ENCODE measurements around the gene BBS9. TPM values are rescaled to one million over a fixed set of nuclear protein-coding genes. Genes with fewer than 3 reads are reported as not detected.

BBS9 gene
- total and polyA plus RNA-seq, 9 of the 15 experiments (the other 6 are each of a cell fraction or from before 2014, with no cell fraction given): 0.77 to 3.3 (median 2.4) TPM

- no peaks in the 10 kb centered on the region for H3K36me3 ChIP-seq (ENCODE audit: control insufficient read depth, insufficient read depth, low read length)
- H4K20me1 ChIP-seq (replicated peaks; ENCODE audit: control insufficient read depth, insufficient read depth, low read length): no peaks in the 10 kb centered on the region
- no peak overlapping the region for H3K9ac ChIP-seq (ENCODE audit: insufficient read depth in 1 of 2, low read depth in 2 of 2, low read length in 2 of 2)
- ChIA-PET CTCF (ENCODE audit: low intra/inter-chr PET ratio) (no interaction called here), POLR2A (no interaction called here)
- H3K9me1 ChIP-seq (ENCODE audit: control insufficient read depth, insufficient read depth, low read length): no peaks in the 10 kb centered on the region
- intact Hi-C loops (cut with micrococcal nuclease) (no loop called here), in situ Hi-C loops (cut with MboI) (no loop called here)
- H3K27ac ChIP-seq (ENCODE audit: extremely low read depth, low read depth, low read length): no peak overlapping the region
- no peak overlapping the region for H3K4me2 ChIP-seq (ENCODE audit: insufficient read depth, low read length)
- H2AFZ ChIP-seq (ENCODE audit: low read depth, low read length): no peak overlapping the region
- H3K4me3 ChIP-seq: no peak overlapping the region
- DNase-seq (ENCODE audit: extremely low read depth in 1 of 4, low spot score in 3 of 4) (no peak), ATAC-seq (no peak), FAIRE-seq (no peak)
- no peaks in the 10 kb centered on the region for H3K4me1 ChIP-seq (replicated peaks in 1 of 2; ENCODE audit: control insufficient read depth in 2 of 2, insufficient read depth in 2 of 2, low read length in 2 of 2)
- no TSS peak for BruUV-seq (replicated peaks)
- TF ChIP-seq ZNF696 (CRISPR knock-in tag; conservative IDR thresholded peaks at IDR 0.05): no peak
- no peak for TF ChIP-seq HINFP (tag; conservative IDR thresholded peaks at IDR 0.05; ENCODE audit: low read depth)
- TF ChIP-seq BACH1 (tag; IDR thresholded peaks at IDR 0.05): no peak
- no peak for TF ChIP-seq ZBTB5 (IDR thresholded peaks at IDR 0.05)
- no peak for TF ChIP-seq ATF4 (CRISPR knock-in tag; IDR thresholded peaks at IDR 0.05)
- no peak for TF ChIP-seq SNAPC5 (CRISPR knock-in tag; IDR thresholded peaks at IDR 0.05)
- no peak for TF ChIP-seq NELFE (IDR thresholded peaks at IDR 0.05; ENCODE audit: insufficient read depth, insufficient read length)
- no peak for TF ChIP-seq KAT8 (IDR thresholded peaks at IDR 0.05; ENCODE audit: low read depth)
- TF ChIP-seq TRIM24 (IDR thresholded peaks at IDR 0.05): no peak
- no peak for TF ChIP-seq CLOCK (CRISPR knock-in tag; IDR thresholded peaks at IDR 0.05; ENCODE audit: borderline replicate concordance)
- no peak for TF ChIP-seq CHD2 (IDR thresholded peaks at IDR 0.05; ENCODE audit: low read depth, low read length)
- TF ChIP-seq BDP1 (IDR thresholded peaks at IDR 0.05; ENCODE audit: insufficient read depth, insufficient read length): no peak
- TF ChIP-seq RAD21 (CRISPR knock-in tag; conservative IDR thresholded peaks at IDR 0.05 in 1 of 2, IDR thresholded peaks at IDR 0.05 in 1 of 2): no peak
- no peaks in the 10 kb centered on the region for H3K27me3 ChIP-seq (ENCODE audit: control insufficient read depth in 2 of 2, insufficient read depth in 2 of 2, low read length in 2 of 2)
- no peaks in the 10 kb centered on the region for H3K9me3 ChIP-seq (replicated peaks; ENCODE audit: control insufficient read depth, insufficient read depth, low read depth, low read length)
- H3K79me2 ChIP-seq (ENCODE audit: control insufficient read depth, insufficient read depth, low read length): no peaks in the 10 kb centered on the region
Observed at GRCh38 chr7:33494474-33494873, 365.1 kb downstream of the BBS9 start.

Data from K562 (cell line).